K562 (cell line): ENCODE results near the gene RIPK3. TPM values are rescaled to one million over a fixed set of nuclear protein-coding genes. Genes with fewer than 3 reads are reported as not detected.
A peak's percentile ranks its signal among the peaks of the same experiment; 100 is the strongest.

Experiments used
- CBFA2T3 ChIP-seq: fragments of 450-650 bp; IDR thresholded peaks from 2 replicates; pipeline ENCODE4 v1.6.1; 2017
- CC2D1A ChIP-seq: fragments of 450-650 bp; IDR thresholded peaks from 2 replicates; pipeline ENCODE4 v1.6.1; 2017; ENCODE audit warnings: mild to moderate bottlenecking
- ELF2 ChIP-seq: fragments of 250-450 bp; sonication (Bioruptor Pico); IDR thresholded peaks from 2 replicates; pipeline ENCODE4 v1.5.0; 2021; ENCODE audit warnings: mild to moderate bottlenecking
- EWSR1 ChIP-seq: fragments of 450-650 bp; IDR thresholded peaks from 2 replicates; pipeline ENCODE4 v1.6.1; 2018; ENCODE audit warnings: borderline replicate concordance, mild to moderate bottlenecking, low read depth, moderate library complexity; ENCODE audit not compliant: partially characterized antibody
- FOXM1 ChIP-seq, 2 experiments: fragments of 450-650 bp in 1 of 2; sonication (generic) in 1 of 2; formaldehyde crosslinking in 1 of 2; IDR thresholded peaks; 2 replicates each; pipeline versions ENCODE4 v1.6.1 to v1.9.0; 2017 to 2022; ENCODE audit warnings: low read depth in 2 of 2, mild to moderate bottlenecking in 2 of 2, missing genetic modification reagents in 1 of 2, moderate library complexity in 1 of 2
- ILF3 ChIP-seq: fragments of 450-650 bp; IDR thresholded peaks from 2 replicates; pipeline ENCODE4 v1.6.1; 2018; ENCODE audit warnings: antibody characterized with exemption, mild to moderate bottlenecking, moderate library complexity, borderline replicate concordance
- KLF1 ChIP-seq: fragments of 450-650 bp; IDR thresholded peaks from 2 replicates; pipeline ENCODE4 v1.6.1; 2016; ENCODE audit warnings: missing genetic modification characterization, missing compliant biosample characterization
- KLF10 ChIP-seq: fragments of 250-450 bp; sonication (Bioruptor Pico); IDR thresholded peaks from 2 replicates; pipeline ENCODE4 v1.6.1; 2021; ENCODE audit warnings: matching md5 sums
- LARP7 ChIP-seq: fragments of 450-650 bp; IDR thresholded peaks from 2 replicates; pipeline ENCODE4 v1.6.1; 2016
- MTF1 ChIP-seq: fragments of 250-450 bp; sonication (Bioruptor Pico); IDR thresholded peaks from 2 replicates; pipeline ENCODE4 v1.9.0; 2021; ENCODE audit warnings: moderate library complexity, mild to moderate bottlenecking, inconsistent platforms, borderline replicate concordance
- NEUROD1 ChIP-seq: fragments of 150-350 bp; IDR thresholded peaks from 2 replicates; pipeline ENCODE4 v1.6.1; 2014; ENCODE audit warnings: borderline replicate concordance, low read length, low read depth; ENCODE audit not compliant: partially characterized antibody
- NFIC ChIP-seq: fragments of 450-650 bp; IDR thresholded peaks from 2 replicates; pipeline ENCODE4 v1.6.1; 2017; ENCODE audit warnings: mild to moderate bottlenecking, inconsistent platforms
- POLR2G ChIP-seq: fragments of 200-400 bp; formaldehyde crosslinking; IDR thresholded peaks from 2 replicates; pipeline ENCODE4 v1.6.1; 2017; ENCODE audit warnings: low read depth, mild to moderate bottlenecking, antibody characterized with exemption, low read length, moderate library complexity
- RBFOX2 ChIP-seq: fragments of 200-400 bp; formaldehyde crosslinking; IDR thresholded peaks from 2 replicates; pipeline ENCODE4 v1.6.1; 2017; ENCODE audit warnings: low read depth, mild to moderate bottlenecking, low read length, moderate library complexity
- SMAD2 ChIP-seq: fragments of 150-350 bp; IDR thresholded peaks from 2 replicates; pipeline ENCODE4 v1.6.1; 2014; ENCODE audit warnings: low read depth, mild to moderate bottlenecking, low read length
- SRF ChIP-seq, 2 experiments: fragments of 250-450, 450-650 bp in 1 of 2; sonication (Bioruptor Pico) in 1 of 2; sonication (generic) in 1 of 2; formaldehyde crosslinking; IDR thresholded peaks; 2 replicates each; pipeline versions ENCODE4 v1.5.0 to v1.5.1; 2020 to 2022; ENCODE audit warnings: mild to moderate bottlenecking in 1 of 2, missing genetic modification reagents in 1 of 2
- TAF9B ChIP-seq: fragments of 450-650 bp; IDR thresholded peaks from 2 replicates; pipeline ENCODE4 v1.6.1; 2018; ENCODE audit warnings: mild to moderate bottlenecking; ENCODE audit not compliant: partially characterized antibody
- TBP ChIP-seq: optimal IDR thresholded peaks from 2 replicates; pipeline ENCODE3; 2011; ENCODE audit warnings: low read depth, low read length, improper control_type of control experiment
- TOE1 ChIP-seq, 2 experiments: fragments of 450-650 bp in 1 of 2; sonication (generic) in 1 of 2; formaldehyde crosslinking in 1 of 2; IDR thresholded peaks; 2 replicates each; pipeline versions ENCODE4 v1.7.1 to v1.8.0; 2016 to 2022; ENCODE audit warnings: borderline replicate concordance in 2 of 2, mild to moderate bottlenecking in 2 of 2, antibody characterized with exemption in 1 of 2, inconsistent platforms in 1 of 2, low read depth in 1 of 2, missing genetic modification reagents in 1 of 2, moderate library complexity in 1 of 2
- ZEB2 ChIP-seq: fragments of 450-650 bp; IDR thresholded peaks from 2 replicates; pipeline ENCODE4 v1.6.1; 2016
- ZNF740 ChIP-seq, 3 experiments: fragments of 200-800 bp in 1 of 3; sonication (Bioruptor generic) in 1 of 3; sonication (generic) in 1 of 3; formaldehyde crosslinking in 1 of 3; IDR thresholded peaks; 2 replicates each; pipeline versions ENCODE4 v1.6.1 to v1.8.0; 2016 to 2022; ENCODE audit warnings: mild to moderate bottlenecking in 2 of 3, missing compliant biosample characterization in 2 of 3, missing genetic modification characterization in 2 of 3, missing genetic modification reagents in 1 of 3
- polyA plus RNA-seq, 8 experiments: library from polyadenylated mRNA; depleted of rRNA in 4 of 8; stranded (reverse) in 5 of 8; unstranded in 3 of 8; fragments of >200 nt; fragmentation: Nextera tagmentation in 2 of 8; fragmentation: Illumina TruSeq in 1 of 8; extraction: Ambion mirVana in 2 of 8; extraction: Trizol in 1 of 8; gene quantifications; 2 replicates each; pipeline versions ENCODE4 v1.2.1 to v1.2.3, GENCODE V29; 2011 to 2014; ENCODE audit warnings: inconsistent platforms in 1 of 8, missing spikeins in 1 of 8
- total RNA-seq, 7 experiments: library from RNA; depleted of rRNA in 6 of 7; stranded (reverse); fragments of >200 nt in 6 of 7; fragmentation: Illumina TruSeq in 2 of 7; extraction: Trizol in 2 of 7; gene quantifications; 2 replicates each; pipeline versions ENCODE4 v1.2.1 to v1.2.3, GENCODE V29; 2011 to 2021; ENCODE audit warnings: low replicate concordance in 1 of 7
- TF ChIP-seq, protein P1 (sequence below): fragments of 150-350 bp; conservative IDR thresholded peaks from 2 replicates; pipeline ENCODE4 v1.6.1; 2014; ENCODE audit warnings: low read length
- TF ChIP-seq, protein P2 (sequence below): sonication (generic); formaldehyde crosslinking; IDR thresholded peaks from 2 replicates; pipeline ENCODE4 v1.8.1; 2022; ENCODE audit warnings: missing genetic modification reagents

Gene RIPK3
- total and polyA plus RNA-seq, 9 of the 15 experiments (the other 6 are each of a cell fraction or from before 2014, with no cell fraction given), result 0.03 to 0.43 (median 0.28) TPM; not detected in 3

GRCh38 chr14:24366721-24367513 is 27.1 kb upstream of the RIPK3 start (continued):
- peak; percentile 44; the same call in 1 of the 2 replicates for TF ChIP-seq CBFA2T3
- peak; percentile 66 for TF ChIP-seq RBFOX2
- TF ChIP-seq EWSR1, result no peak
- TF ChIP-seq, protein P1, sequence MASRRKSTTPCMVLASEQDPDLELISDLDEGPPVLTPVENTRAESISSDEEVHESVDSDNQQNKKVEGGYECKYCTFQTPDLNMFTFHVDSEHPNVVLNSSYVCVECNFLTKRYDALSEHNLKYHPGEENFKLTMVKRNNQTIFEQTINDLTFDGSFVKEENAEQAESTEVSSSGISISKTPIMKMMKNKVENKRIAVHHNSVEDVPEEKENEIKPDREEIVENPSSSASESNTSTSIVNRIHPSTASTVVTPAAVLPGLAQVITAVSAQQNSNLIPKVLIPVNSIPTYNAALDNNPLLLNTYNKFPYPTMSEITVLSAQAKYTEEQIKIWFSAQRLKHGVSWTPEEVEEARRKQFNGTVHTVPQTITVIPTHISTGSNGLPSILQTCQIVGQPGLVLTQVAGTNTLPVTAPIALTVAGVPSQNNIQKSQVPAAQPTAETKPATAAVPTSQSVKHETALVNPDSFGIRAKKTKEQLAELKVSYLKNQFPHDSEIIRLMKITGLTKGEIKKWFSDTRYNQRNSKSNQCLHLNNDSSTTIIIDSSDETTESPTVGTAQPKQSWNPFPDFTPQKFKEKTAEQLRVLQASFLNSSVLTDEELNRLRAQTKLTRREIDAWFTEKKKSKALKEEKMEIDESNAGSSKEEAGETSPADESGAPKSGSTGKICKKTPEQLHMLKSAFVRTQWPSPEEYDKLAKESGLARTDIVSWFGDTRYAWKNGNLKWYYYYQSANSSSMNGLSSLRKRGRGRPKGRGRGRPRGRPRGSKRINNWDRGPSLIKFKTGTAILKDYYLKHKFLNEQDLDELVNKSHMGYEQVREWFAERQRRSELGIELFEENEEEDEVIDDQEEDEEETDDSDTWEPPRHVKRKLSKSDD, result no peak
- TF ChIP-seq NFIC, result no peak
- peak; percentile 49; the same call in 1 of the 2 replicates for TF ChIP-seq ZNF740 (CRISPR knock-in tag; IDR thresholded peaks at IDR 0.05)
- peak in 1 of 2 experiments; percentile 64; a peak in 2 of 4 replicates for TF ChIP-seq ZNF740 (tag; IDR thresholded peaks at IDR 0.05)
- TF ChIP-seq CC2D1A, result no peak
- TF ChIP-seq SRF (CRISPR knock-in tag; IDR thresholded peaks at IDR 0.05), result no peak
- no peak for TF ChIP-seq ELF2 (CRISPR knock-in tag)
- TF ChIP-seq TOE1 (IDR thresholded peaks at IDR 0.05; ENCODE audit: borderline replicate concordance), result peak; percentile 89
- TF ChIP-seq TOE1 (CRISPR knock-in tag; IDR thresholded peaks at IDR 0.05; ENCODE audit: borderline replicate concordance, low read depth), result no peak
- TF ChIP-seq POLR2G, result peak; percentile 68
- no peak for TF ChIP-seq ILF3
- TF ChIP-seq SMAD2, result no peak
- TF ChIP-seq MTF1, result no peak
- peak; percentile 21 for TF ChIP-seq NEUROD1
- TF ChIP-seq FOXM1 (IDR thresholded peaks at IDR 0.05; ENCODE audit: low read depth), result peak; percentile 68; the same call in 1 of the 2 replicates
- no peak for TF ChIP-seq FOXM1 (CRISPR knock-in tag; IDR thresholded peaks at IDR 0.05; ENCODE audit: low read depth)
- TF ChIP-seq ZEB2, result peak; percentile 80
- TF ChIP-seq TBP, result peak; percentile 15
- no peak for TF ChIP-seq TAF9B
- no peak for TF ChIP-seq KLF1
- no peak for TF ChIP-seq KLF10 (CRISPR knock-in tag)
- TF ChIP-seq, protein P2, sequence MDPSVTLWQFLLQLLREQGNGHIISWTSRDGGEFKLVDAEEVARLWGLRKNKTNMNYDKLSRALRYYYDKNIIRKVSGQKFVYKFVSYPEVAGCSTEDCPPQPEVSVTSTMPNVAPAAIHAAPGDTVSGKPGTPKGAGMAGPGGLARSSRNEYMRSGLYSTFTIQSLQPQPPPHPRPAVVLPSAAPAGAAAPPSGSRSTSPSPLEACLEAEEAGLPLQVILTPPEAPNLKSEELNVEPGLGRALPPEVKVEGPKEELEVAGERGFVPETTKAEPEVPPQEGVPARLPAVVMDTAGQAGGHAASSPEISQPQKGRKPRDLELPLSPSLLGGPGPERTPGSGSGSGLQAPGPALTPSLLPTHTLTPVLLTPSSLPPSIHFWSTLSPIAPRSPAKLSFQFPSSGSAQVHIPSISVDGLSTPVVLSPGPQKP, result no peak
- TF ChIP-seq LARP7, result 0 out of 2 replicates have a peak, but pooled peaks have one; percentile 29
